ENCODE data around the gene GPRC5C. TPM values are rescaled to one million over a fixed set of nuclear protein-coding genes. Genes with fewer than 3 reads are reported as not detected.
"Not testable (repeated sequence)": the region's sequence is repeated elsewhere in the genome, so short reads cannot be mapped to it uniquely, and the experiment has no call there.

GPRC5C gene
- total RNA-seq, 1 donor, result 3.8 TPM

- DNase-seq (ENCODE audit: low read depth in 2 of 3, low spot score in 2 of 3), result no peak
Measured at GRCh38 chr17:74467221-74467951, 35.5 kb downstream of the GPRC5C start.

- no peak for DNase-seq (ENCODE audit: low read depth in 2 of 3, low spot score in 2 of 3)
Measured at GRCh38 chr17:74471341-74471740, 39.5 kb downstream of the GPRC5C start.

GRCh38 chr17:74472890-74473289 is 41.0 kb downstream of the GPRC5C start:
- no peak for DNase-seq (ENCODE audit: low read depth in 2 of 3, low spot score in 2 of 3)

- DNase-seq (ENCODE audit: low read depth in 2 of 3, low spot score in 2 of 3), result no peak
Measured at GRCh38 chr17:74473294-74473693, 41.4 kb downstream of the GPRC5C start.

- DNase-seq (ENCODE audit: low read depth in 2 of 3, low spot score in 2 of 3), result no peak
Measured at GRCh38 chr17:74474043-74474792, 42.3 kb downstream of the GPRC5C start.

GRCh38 chr17:74475189-74475588 is 43.3 kb downstream of the GPRC5C start:
- no peak for DNase-seq (ENCODE audit: low read depth in 2 of 3, low spot score in 2 of 3)

- DNase-seq (ENCODE audit: low read depth in 2 of 3, low spot score in 2 of 3), result no peak
Measured at GRCh38 chr17:74477411-74477810, 45.5 kb downstream of the GPRC5C start.

- DNase-seq (ENCODE audit: low read depth in 2 of 3, low spot score in 2 of 3), result peak in 1 of 3 donors; percentile 44
Measured at GRCh38 chr17:74478420-74479100, 46.7 kb downstream of the GPRC5C start.

- DNase-seq (ENCODE audit: low read depth in 2 of 3, low spot score in 2 of 3), result no peak
Measured at GRCh38 chr17:74480290-74480689, 48.4 kb downstream of the GPRC5C start.

- no peak for DNase-seq (ENCODE audit: low read depth in 2 of 3, low spot score in 2 of 3)
Measured at GRCh38 chr17:74481621-74482020, 49.7 kb downstream of the GPRC5C start.

- DNase-seq (ENCODE audit: low read depth in 2 of 3, low spot score in 2 of 3), result no peak
Measured at GRCh38 chr17:74484066-74484465, 52.2 kb downstream of the GPRC5C start.

GRCh38 chr17:74485022-74485743 is 53.3 kb downstream of the GPRC5C start:
- DNase-seq (ENCODE audit: low read depth in 2 of 3, low spot score in 2 of 3), result no peak

GRCh38 chr17:74485841-74486240 is 54.0 kb downstream of the GPRC5C start:
- no peak for DNase-seq (ENCODE audit: low read depth in 2 of 3, low spot score in 2 of 3)

- not testable (repeated sequence) for DNase-seq (ENCODE audit: low read depth in 2 of 3, low spot score in 2 of 3)
Measured at GRCh38 chr17:74488276-74488675, 56.4 kb downstream of the GPRC5C start.

- no peak for DNase-seq (ENCODE audit: low read depth in 2 of 3, low spot score in 2 of 3)
Measured at GRCh38 chr17:74490716-74491115, 58.8 kb downstream of the GPRC5C start.

GRCh38 chr17:74491626-74492025 is 59.7 kb downstream of the GPRC5C start:
- DNase-seq (ENCODE audit: low read depth in 2 of 3, low spot score in 2 of 3), result no peak

- peak; percentile 47 to 77 (median 65) for DNase-seq (ENCODE audit: low read depth in 2 of 3, low spot score in 2 of 3)
Measured at GRCh38 chr17:74493331-74493833, 61.5 kb downstream of the GPRC5C start.

Measured in hematopoietic multipotent progenitor cell (in vitro differentiated cells).